Retina (tissue), 1 donor: ENCODE measurements around the gene AP1S3.
"Not testable (repeated sequence)": the region's sequence is repeated elsewhere in the genome, so short reads cannot be mapped to it uniquely, and the experiment has no call there.

Experiments used
- DNase-seq: peaks from one replicate; pipeline ENCODE4 v3.0.0-alpha.2; 2016

Gene AP1S3

GRCh38 chr2:223852281-223852795, 15.0 kb upstream of the AP1S3 start:
- DNase-seq: no peak

GRCh38 chr2:223847410-223847809, 10.0 kb upstream of the AP1S3 start:
- DNase-seq: no peak

GRCh38 chr2:223846515-223846914, 9.1 kb upstream of the AP1S3 start:
- no peak for DNase-seq

- no peak for DNase-seq
Measured at GRCh38 chr2:223841436-223842190, 4.2 kb upstream of the AP1S3 start.

- DNase-seq: no peak
Measured at GRCh38 chr2:223835701-223836532, 1.5 kb downstream of the AP1S3 start.

- no peak for DNase-seq
Measured at GRCh38 chr2:223834431-223834830, 3.0 kb downstream of the AP1S3 start.

GRCh38 chr2:223832241-223832903, 5.0 kb downstream of the AP1S3 start:
- no peak for DNase-seq

GRCh38 chr2:223829128-223829527, 8.3 kb downstream of the AP1S3 start:
- no peak for DNase-seq

GRCh38 chr2:223828314-223828713, 9.1 kb downstream of the AP1S3 start:
- DNase-seq: no peak

- DNase-seq: no peak
Measured at GRCh38 chr2:223826995-223827394, 10.4 kb downstream of the AP1S3 start.

- no peak for DNase-seq
Measured at GRCh38 chr2:223824301-223824700, 13.1 kb downstream of the AP1S3 start.

- no peak for DNase-seq
Measured at GRCh38 chr2:223822818-223823217, 14.6 kb downstream of the AP1S3 start.

GRCh38 chr2:223820549-223820948, 16.8 kb downstream of the AP1S3 start:
- no peak for DNase-seq

GRCh38 chr2:223819891-223820290, 17.5 kb downstream of the AP1S3 start:
- no peak for DNase-seq

- DNase-seq: peak; percentile 24
Measured at GRCh38 chr2:223815884-223816570, 21.4 kb downstream of the AP1S3 start.

GRCh38 chr2:223815186-223815883, 22.0 kb downstream of the AP1S3 start:
- no peak for DNase-seq

- DNase-seq: not testable (repeated sequence)
Measured at GRCh38 chr2:223814764-223815163, 22.6 kb downstream of the AP1S3 start.

GRCh38 chr2:223813329-223813728, 24.1 kb downstream of the AP1S3 start:
- DNase-seq: no peak

- no peak for DNase-seq
Measured at GRCh38 chr2:223811757-223812156, 25.6 kb downstream of the AP1S3 start.

GRCh38 chr2:223805008-223805407, 32.4 kb downstream of the AP1S3 start:
- no peak for DNase-seq

GRCh38 chr2:223801736-223802135, 35.6 kb downstream of the AP1S3 start:
- no peak for DNase-seq

- DNase-seq: no peak
Measured at GRCh38 chr2:223800908-223801307, 36.5 kb downstream of the AP1S3 start.
